ENCODE measurements around the gene MFSD6. TPM values are rescaled to one million over a fixed set of nuclear protein-coding genes. Genes with fewer than 3 reads are reported as not detected.

MFSD6 gene
- total and polyA plus RNA-seq, 10 donors = 5.0 to 130 (median 46.9) TPM

GRCh38 chr2:190413421-190413820 is 5.3 kb downstream of the MFSD6 start:
- Histone ChIP-seq H3K27ac (peak overlapping the region in 6 of 8 donors; percentile 29 to 62 (median 40)), H3K4me1 (peaks cover 12 to 96% (median 72%) of the 10 kb centered on the region in 6 donors), H3K36me3 (no peaks in the 10 kb centered on the region), H3K4me3 (no peak overlapping the region), H3K27me3 (replicated peaks in 1 of 7) (no peaks in the 10 kb centered on the region), H3K9me3 (no peaks in the 10 kb centered on the region)
- no peak for TF ChIP-seq CTCF (IDR thresholded peaks at IDR 0.05 in 8 of 11, conservative IDR thresholded peaks at IDR 0.05 in 3 of 11)
- no peak for TF ChIP-seq POLR2A (IDR thresholded peaks at IDR 0.05)
- no peak for TF ChIP-seq POLR2AphosphoS5 (IDR thresholded peaks at IDR 0.05)
- no peak for DNase-seq
- intact Hi-C loops (cut with DNase I; ENCODE audit: low total_unique reads) = no loop called here
- WGBS, 5 donors = 27 to 45% (median 35%) methylated on average over 4 of the region's 4 CpGs

GRCh38 chr2:190415251-190415650 is 7.1 kb downstream of the MFSD6 start:
- H3K36me3 ChIP-seq = peaks cover 0 to 6% (median 0%) of the 10 kb centered on the region in 6 donors
- WGBS, 5 donors = 94 to 97% (median 95%) methylated on average over 4 of the region's 4 CpGs
- peak overlapping the region; percentile 55 to 78 (median 68) for H3K27ac ChIP-seq
- intact Hi-C loops (cut with DNase I; ENCODE audit: low total_unique reads) = no loop called here
- no peak for TF ChIP-seq POLR2AphosphoS5 (IDR thresholded peaks at IDR 0.05)
- TF ChIP-seq CTCF (IDR thresholded peaks at IDR 0.05 in 8 of 11, conservative IDR thresholded peaks at IDR 0.05 in 3 of 11) = no peak
- TF ChIP-seq POLR2A (IDR thresholded peaks at IDR 0.05) = no peak
- peaks cover 4 to 99% (median 62%) of the 10 kb centered on the region in 6 donors for H3K4me1 ChIP-seq
- no peak for DNase-seq
- H3K4me3 ChIP-seq = no peak overlapping the region
- no peaks in the 10 kb centered on the region for H3K9me3 ChIP-seq
- H3K27me3 ChIP-seq (replicated peaks in 1 of 7) = no peaks in the 10 kb centered on the region

GRCh38 chr2:190415794-190416775 is 7.9 kb downstream of the MFSD6 start:
- TF ChIP-seq CTCF (IDR thresholded peaks at IDR 0.05 in 8 of 11, conservative IDR thresholded peaks at IDR 0.05 in 3 of 11) = no peak
- peaks cover 0 to 6% (median 0%) of the 10 kb centered on the region in 6 donors for H3K36me3 ChIP-seq
- no peaks in the 10 kb centered on the region for H3K27me3 ChIP-seq (replicated peaks in 1 of 7)
- H3K4me1 ChIP-seq = peaks cover 4 to 99% (median 55%) of the 10 kb centered on the region in 6 donors
- H3K9me3 ChIP-seq = no peaks in the 10 kb centered on the region
- intact Hi-C loops (cut with DNase I; ENCODE audit: low total_unique reads) = no loop called here
- H3K27ac ChIP-seq = peak overlapping the region; percentile 55 to 78 (median 68)
- no peak overlapping the region for H3K4me3 ChIP-seq
- WGBS, 5 donors = 6 to 13% (median 10%) methylated on average over 2 of the region's 2 CpGs
- no peak for DNase-seq
